Upper lobe of left lung (tissue), 6 donors: ENCODE results near the gene CLCN6. TPM values are rescaled to one million over a fixed set of nuclear protein-coding genes. Genes with fewer than 3 reads are reported as not detected.

ENCODE experiments used
- ATAC-seq, 2 donors: fragments of 200-7000 bp; cut with Tn5 transposase; one replicate each; pipeline ENCODE4 v1.9.1; 2022; ENCODE audit warnings: mild to moderate bottlenecking in 2 of 2, moderate library complexity in 2 of 2; ENCODE audit not compliant: low FRiP score in 2 of 2
- DNase-seq, 2 donors: peaks; one replicate each; pipeline ENCODE4 v3.0.0-alpha.2; 2019 to 2020
- H3K27ac ChIP-seq, 4 donors: fragments of 200-600 bp; sonication (generic); one replicate each; pipeline ENCODE4 v1.5.1; 2016 to 2019
- H3K27me3 ChIP-seq, 4 donors: fragments of 200-600 bp; sonication (generic); one replicate each; pipeline ENCODE4 v1.5.1; 2017 to 2019
- H3K36me3 ChIP-seq, 4 donors: fragments of 200-600 bp; sonication (generic); one replicate each; pipeline ENCODE4 v1.5.1; 2016 to 2019
- H3K4me1 ChIP-seq, 4 donors: fragments of 200-600 bp; sonication (generic); one replicate each; pipeline ENCODE4 v1.5.1; 2018 to 2019
- H3K4me3 ChIP-seq, 4 donors: fragments of 200-600 bp; sonication (generic); one replicate each; pipeline ENCODE4 v1.5.1; 2017 to 2019; ENCODE audit warnings: mild to moderate bottlenecking in 2 of 4, moderate library complexity in 1 of 4
- H3K9me3 ChIP-seq, 4 donors: fragments of 200-600 bp; sonication (generic); one replicate each; pipeline ENCODE4 v1.5.1; 2018 to 2019
- CTCF ChIP-seq, 6 experiments: fragments of 450-650 bp in 4 of 6; fragments of 200-600 bp in 2 of 6; sonication (generic) in 2 of 6; IDR thresholded peaks; one replicate each; pipeline ENCODE4 v1.5.1; 2016 to 2019; ENCODE audit warnings: antibody characterized with exemption in 6 of 6
- EP300 ChIP-seq, 4 donors: sonication (generic); formaldehyde crosslinking; IDR thresholded peaks; one replicate each; pipeline ENCODE4 v1.5.1; 2017; ENCODE audit warnings: antibody characterized with exemption in 4 of 4, control low read depth in 2 of 4
- POLR2A ChIP-seq, 4 donors: fragments of 450-650 bp; IDR thresholded peaks; one replicate each; pipeline ENCODE4 v1.5.1; 2016 to 2017; ENCODE audit warnings: antibody characterized with exemption in 4 of 4, mild to moderate bottlenecking in 2 of 4
- POLR2AphosphoS5 ChIP-seq, 2 donors: sonication (generic); formaldehyde crosslinking; IDR thresholded peaks; one replicate each; pipeline ENCODE4 v1.5.1; 2017; ENCODE audit warnings: antibody characterized with exemption in 2 of 2
- WGBS, 2 donors: methylation state at CpG; one replicate each; pipeline ENCODE4 v1.1.5; 2017 to 2018; 5-methylcytosine and 5-hydroxymethylcytosine counted together
- total RNA-seq, 6 donors: library from RNA; depleted of rRNA in 4 of 6; stranded (reverse); fragments of >200 nt in 4 of 6; gene quantifications; one replicate each; pipeline versions ENCODE4 v1.1.0 to v1.2.1, GENCODE V29; 2016 to 2021
- donor health status: DM: no; HTN: no; CAD: no; lungs with moderate emphysema.
- donor health status: DM: no; HTN: yes; CAD: no; lungs with severe emphysema.

Gene CLCN6
- total RNA-seq, 6 donors from 2014 or later: 21.6 to 96.4 (median 33.0) TPM

- H3K4me1 ChIP-seq: peaks cover 0 to 8% (median 3%) of the 10 kb centered on the region in 4 donors
- TF ChIP-seq CTCF (IDR thresholded peaks at IDR 0.05): no peak
- no peak for TF ChIP-seq EP300 (IDR thresholded peaks at IDR 0.05)
- ATAC-seq (no peak), DNase-seq (peak in 1 of 2 donors; percentile 40)
- peaks cover 24 to 92% (median 74%) of the 10 kb centered on the region in 4 donors for H3K36me3 ChIP-seq
- H3K4me3 ChIP-seq: no peak overlapping the region
- no peaks in the 10 kb centered on the region for H3K27me3 ChIP-seq
- WGBS, 2 donors: 54 to 70% methylated on average over 17 to 19 of the region's 19 CpGs
- H3K27ac ChIP-seq: no peak overlapping the region
- H3K9me3 ChIP-seq: no peaks in the 10 kb centered on the region
Measured at GRCh38 chr1:11842154-11843041, 36.4 kb downstream of the CLCN6 start.

DNA sequence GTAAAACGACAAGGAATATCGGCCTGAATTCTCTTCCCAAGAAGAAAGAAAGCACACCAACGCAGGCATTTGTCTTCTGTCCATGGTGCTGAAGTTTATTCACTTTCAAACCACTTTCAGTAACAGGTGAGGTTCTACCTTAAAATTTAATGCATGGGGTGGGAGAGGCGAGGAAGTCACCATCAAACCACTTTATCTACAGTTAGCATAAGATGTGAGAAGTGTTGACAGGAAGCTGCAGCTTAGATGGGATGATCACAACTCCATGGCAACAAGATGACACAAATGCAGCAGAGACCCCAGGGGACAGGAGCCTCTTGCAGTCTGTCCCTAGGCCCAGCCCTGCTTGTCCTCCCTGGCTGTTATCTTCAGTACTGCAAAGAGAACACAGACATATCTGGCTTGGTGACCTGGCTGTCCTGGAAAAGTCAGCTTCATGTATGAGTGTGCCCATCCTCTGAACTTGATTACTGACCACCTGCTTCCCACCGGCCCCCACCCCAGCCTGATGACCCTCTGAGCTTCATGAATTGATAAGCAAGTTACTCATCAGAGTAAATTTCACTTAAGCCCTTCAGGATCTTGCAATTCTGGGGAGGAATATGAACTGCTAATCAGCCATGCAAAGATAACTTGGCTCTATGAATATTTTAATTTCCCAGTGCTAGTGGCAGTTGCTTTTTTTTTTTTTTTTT is 39.8 kb downstream of the CLCN6 start:
- peaks cover 11 to 61% (median 43%) of the 10 kb centered on the region in 4 donors for H3K36me3 ChIP-seq
- TF ChIP-seq EP300 (IDR thresholded peaks at IDR 0.05): no peak
- no peak for DNase-seq

GRCh38 chr1:11847667-11848372 is 41.8 kb downstream of the CLCN6 start, which contains the start of gene NPPA:
Gene NPPA, minus strand, starts transcription at chr1:11847783. Its CDS starts 99 bp downstream, at chr1:11847684.
- TF ChIP-seq CTCF (IDR thresholded peaks at IDR 0.05) (no peak), POLR2AphosphoS5 (IDR thresholded peaks at IDR 0.05) (no peak), EP300 (IDR thresholded peaks at IDR 0.05) (no peak), POLR2A (IDR thresholded peaks at IDR 0.05) (no peak)
- no peaks in the 10 kb centered on the region for H3K27me3 ChIP-seq
- ATAC-seq (no peak), DNase-seq (no peak)
- no peaks in the 10 kb centered on the region for H3K9me3 ChIP-seq
- no peak within 1 kb of the TSS for H3K27ac ChIP-seq
- no peak within 1 kb of the TSS for H3K4me3 ChIP-seq
- peaks cover 0 to 3% (median 0%) of the 10 kb centered on the region in 4 donors for H3K4me1 ChIP-seq
- WGBS, 2 donors: 59 to 65% methylated on average over 18 of the region's 18 CpGs
- H3K36me3 ChIP-seq: peaks cover 4 to 40% (median 25%) of the 10 kb centered on the region in 4 donors

More for the DNA sequence above, 39.8 kb downstream of the CLCN6 start:
- H3K9me3 ChIP-seq: no peaks in the 10 kb centered on the region
- H3K4me3 ChIP-seq: no peak overlapping the region
- peaks cover 0 to 8% (median 3%) of the 10 kb centered on the region in 4 donors for H3K4me1 ChIP-seq
- no peak overlapping the region for H3K27ac ChIP-seq
- 60 to 71% methylated on average over 4 to 5 of the region's 5 CpGs for WGBS, 2 donors
- H3K27me3 ChIP-seq: no peaks in the 10 kb centered on the region
- ATAC-seq: no peak

DNA sequence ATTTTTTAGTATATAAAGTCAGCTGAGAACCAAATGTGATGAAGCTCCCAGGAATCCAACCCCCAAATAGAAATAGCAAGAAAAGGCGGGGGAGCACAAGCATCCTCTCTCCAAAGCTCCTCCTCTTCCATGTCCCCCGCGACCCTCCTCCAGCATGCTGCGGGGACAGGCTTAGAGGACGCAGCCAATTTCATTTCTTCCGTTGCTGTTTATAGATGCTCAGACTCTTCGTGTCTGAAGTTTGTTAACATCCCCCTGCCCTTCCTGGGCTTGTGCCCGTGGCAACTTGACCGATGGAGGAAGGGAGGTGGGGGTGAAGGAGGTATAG is 42.3 kb downstream of the CLCN6 start:
- Histone ChIP-seq H3K4me3 (no peak overlapping the region), H3K36me3 (peaks cover 4 to 35% (median 23%) of the 10 kb centered on the region in 4 donors), H3K27ac (no peak overlapping the region), H3K27me3 (no peaks in the 10 kb centered on the region), H3K9me3 (no peaks in the 10 kb centered on the region), H3K4me1 (no peaks in the 10 kb centered on the region)
- 69 to 83% methylated on average over 9 of the region's 9 CpGs for WGBS, 2 donors
- TF ChIP-seq POLR2AphosphoS5 (IDR thresholded peaks at IDR 0.05): no peak
- no peak for TF ChIP-seq EP300 (IDR thresholded peaks at IDR 0.05)
- TF ChIP-seq CTCF (IDR thresholded peaks at IDR 0.05): no peak
- TF ChIP-seq POLR2A (IDR thresholded peaks at IDR 0.05): no peak
- ATAC-seq (no peak), DNase-seq (no peak)

DNA sequence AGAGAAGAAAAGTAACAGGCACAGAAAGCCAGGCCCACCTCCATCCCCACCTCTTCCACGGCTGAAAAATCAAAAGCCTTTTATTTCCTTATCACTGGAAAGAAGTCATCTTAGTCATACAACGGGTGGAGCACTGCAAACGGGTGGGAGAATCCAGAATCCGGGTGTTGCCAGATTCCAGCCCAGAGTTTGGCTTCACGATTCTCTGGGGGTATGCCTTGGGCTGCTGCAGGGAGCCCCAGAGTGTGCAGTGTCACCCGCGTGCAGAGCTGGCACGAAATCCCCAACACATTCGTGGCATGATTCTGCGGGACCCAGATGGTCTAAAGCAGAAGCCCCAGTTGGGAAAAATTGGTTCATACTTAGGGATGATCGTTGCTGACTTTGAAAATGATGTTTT is 44.2 kb downstream of the CLCN6 start:
- Histone ChIP-seq H3K27me3 (no peaks in the 10 kb centered on the region), H3K9me3 (no peaks in the 10 kb centered on the region), H3K4me3 (no peak overlapping the region), H3K27ac (no peak overlapping the region), H3K36me3 (peaks cover 0 to 17% (median 10%) of the 10 kb centered on the region in 4 donors), H3K4me1 (no peaks in the 10 kb centered on the region)
- DNase-seq (no peak), ATAC-seq (no peak)
- WGBS, 2 donors: 64 to 68% methylated on average over 11 of the region's 11 CpGs
- TF ChIP-seq POLR2A (IDR thresholded peaks at IDR 0.05) (no peak), CTCF (IDR thresholded peaks at IDR 0.05) (no peak), POLR2AphosphoS5 (IDR thresholded peaks at IDR 0.05) (no peak), EP300 (IDR thresholded peaks at IDR 0.05) (no peak)
